Esophagus squamous epithelium (tissue), 5 donors: ENCODE data around the gene EIF3CL. TPM values are rescaled to one million over a fixed set of nuclear protein-coding genes. Genes with fewer than 3 reads are reported as not detected.
"Not testable (repeated sequence)": the region's sequence is repeated elsewhere in the genome, so short reads cannot be mapped to it uniquely, and the experiment has no call there.

Experiments used
- DNase-seq: peaks from one replicate; lab custom pipeline; 2025; lab: John Stamatoyannopoulos, UW
- H3K27ac ChIP-seq, 4 donors: fragments of 200-600 bp; sonication (generic); one replicate each; pipeline ENCODE4 v1.5.1; 2016 to 2019; ENCODE audit warnings: mild to moderate bottlenecking in 1 of 4
- H3K27me3 ChIP-seq, 4 donors: fragments of 200-600 bp; sonication (generic); 1 replicate in 3 of 4; 2 replicates in 1 of 4; pipeline versions ENCODE4 v1.5.1 to v1.6.0; 2017 to 2021; ENCODE audit warnings: antibody characterized with exemption in 1 of 4
- H3K36me3 ChIP-seq, 3 donors: fragments of 200-600 bp; sonication (generic); one replicate each; pipeline ENCODE4 v1.5.1; 2016 to 2019
- H3K4me1 ChIP-seq, 3 donors: fragments of 200-600 bp; sonication (generic); one replicate each; pipeline ENCODE4 v1.5.1; 2017 to 2019
- H3K4me3 ChIP-seq, 4 donors: fragments of 200-600 bp; sonication (generic); 1 replicate in 3 of 4; 2 replicates in 1 of 4; pipeline ENCODE4 v1.5.1; 2016 to 2019; ENCODE audit warnings: mild to moderate bottlenecking in 2 of 4, moderate library complexity in 1 of 4
- H3K9me3 ChIP-seq, 3 donors: fragments of 200-600 bp; sonication (generic); one replicate each; pipeline ENCODE4 v1.5.1; 2016 to 2019
- WGBS, 2 donors: methylation state at CpG; one replicate each; pipeline ENCODE4 v1.1.5; 2018; 5-methylcytosine and 5-hydroxymethylcytosine counted together
- intact Hi-C: fragments of 100-400 bp; cut with DNase I; formaldehyde crosslinking; loops from one replicate; pipeline ENCODE4 v1.15.0; 2022
- small RNA-seq, 4 donors: library from RNA; depleted of rRNA; stranded (forward); fragments of <200 nt; gene quantifications; one replicate each; pipeline ENCODE3, GENCODE V24; 2016
- total RNA-seq, 4 donors: library from RNA; depleted of rRNA; stranded (reverse); fragments of >200 nt; gene quantifications; one replicate each; pipeline ENCODE4 v1.1.0, GENCODE V29; 2016
- donor health status: DM: yes; HTN: yes; CAD: no.

EIF3CL gene
- total RNA-seq, 4 donors from 2014 or later = 115 to 271 (median 124) TPM

GRCh38 chr16:28335678-28336077 lies 68.0 kb downstream of the EIF3CL start:
- WGBS, 2 donors = 59 to 89% methylated on average over 3 to 7 of the region's 8 CpGs
- H3K27ac ChIP-seq, H3K4me3 ChIP-seq, H3K36me3 ChIP-seq, intact Hi-C loops, DNase-seq, H3K4me1 ChIP-seq, H3K27me3 ChIP-seq, H3K9me3 ChIP-seq: not testable (repeated sequence)

GRCh38 chr16:28332632-28333031 lies 71.0 kb downstream of the EIF3CL start:
- intact Hi-C loops, H3K4me3 ChIP-seq, H3K36me3 ChIP-seq, DNase-seq, H3K27ac ChIP-seq, H3K9me3 ChIP-seq, H3K27me3 ChIP-seq: not testable (repeated sequence)
- 61 to 65% methylated on average over 4 to 5 of the region's 6 CpGs for WGBS, 2 donors
- peaks cover 0 to 20% (median 0%) of the 10 kb centered on the region in 3 donors for H3K4me1 ChIP-seq

GRCh38 chr16:28330981-28331380 lies 72.7 kb downstream of the EIF3CL start:
- 80 to 88% methylated on average over 1 of the region's 2 CpGs for WGBS, 2 donors
- DNase-seq, H3K36me3 ChIP-seq, H3K27ac ChIP-seq, H3K27me3 ChIP-seq, intact Hi-C loops, H3K9me3 ChIP-seq, H3K4me3 ChIP-seq: not testable (repeated sequence)
- peaks cover 0 to 20% (median 0%) of the 10 kb centered on the region in 3 donors for H3K4me1 ChIP-seq

GRCh38 chr16:28330232-28330631 lies 73.4 kb downstream of the EIF3CL start:
- intact Hi-C loops, DNase-seq, H3K36me3 ChIP-seq, H3K4me3 ChIP-seq, H3K9me3 ChIP-seq, H3K27ac ChIP-seq, H3K27me3 ChIP-seq: not testable (repeated sequence)
- peaks cover 0 to 20% (median 0%) of the 10 kb centered on the region in 3 donors for H3K4me1 ChIP-seq
- 22 to 38% methylated on average over 8 of the region's 9 CpGs for WGBS, 2 donors

Small RNA genes within 50 kb of the gene (small RNA-seq; reads per million reads assigned to genes)
- gene AC138904.2 = 0 reads per million in 4 donors
- gene MIR6862-1 = 0 reads per million in 4 donors

Other genes with a start within 250 kb of the EIF3CL start
- 10 to 100 TPM; 69.0 to 90.8 (median 76.0) TPM for gene XPO6, start 191.9 kb downstream of the EIF3CL start, total RNA-seq
- gene SBK1, start 111.3 kb downstream of the EIF3CL start, total RNA-seq = under 1 TPM; 0.29 to 0.95 (median 0.48) TPM
- gene NPIPB6, start 40.3 kb downstream of the EIF3CL start, total RNA-seq = 1 to 10 TPM in 3 of 4 donors, under 1 TPM in 1; 0.21 to 3.8 (median 2.1) TPM
- gene NPIPB7, start 68.5 kb upstream of the EIF3CL start, total RNA-seq = not detected
- gene CLN3, start 88.2 kb upstream of the EIF3CL start, total RNA-seq = 10 to 100 TPM; 12.2 to 40.2 (median 19.0) TPM
- 1 to 10 TPM in 2 of 4 donors, under 1 TPM in 2; 0.49 to 2.1 (median 0.98) TPM for gene APOBR, start 90.8 kb upstream of the EIF3CL start, total RNA-seq
- not detected for gene IL27, start 103.0 kb upstream of the EIF3CL start, total RNA-seq
- 10 to 100 TPM in 3 of 4 donors, 1 to 10 TPM in 1; 5.2 to 21.4 (median 15.0) TPM for gene NUPR1, start 135.1 kb upstream of the EIF3CL start, total RNA-seq
- gene SGF29, start 150.1 kb upstream of the EIF3CL start, total RNA-seq = 10 to 100 TPM; 11.0 to 31.3 (median 13.1) TPM
- gene SULT1A2, start 193.2 kb upstream of the EIF3CL start, total RNA-seq = under 1 TPM in 3 of 4 donors, not detected in 1; 0.26 to 0.49 (median 0.38) TPM
- 10 to 100 TPM in 2 of 4 donors, 1 to 10 TPM in 2; 4.1 to 17.2 (median 8.3) TPM for gene SULT1A1, start 206.2 kb upstream of the EIF3CL start, total RNA-seq
- under 1 TPM in 1 of 4 donors, not detected in 3; 0.22 TPM for gene NPIPB8, start 234.2 kb upstream of the EIF3CL start, total RNA-seq